GM20431 (cell line): ENCODE data around the gene LMTK3.
"Not testable (repeated sequence)": the region's sequence is repeated elsewhere in the genome, so short reads cannot be mapped to it uniquely, and the experiment has no call there.

ENCODE experiments used
- in situ Hi-C: fragments of 300-500 bp; cut with MseI, MboI; formaldehyde crosslinking; loops from one replicate; pipeline ENCODE4 v1.15.0; 2020; ENCODE audit warnings: low sequenced_read_pairs; ENCODE audit not compliant: unreplicated experiment

The LMTK3 gene

GRCh38 chr19:48539503-48540096, 28.0 kb upstream of the LMTK3 start:
- in situ Hi-C loops = no loop called here

GRCh38 chr19:48538057-48538456, 26.4 kb upstream of the LMTK3 start:
- in situ Hi-C loops = not testable (repeated sequence)

- in situ Hi-C loops = no loop called here
Observed at GRCh38 chr19:48537541-48537940, 25.9 kb upstream of the LMTK3 start.

- in situ Hi-C loops = no loop called here
Observed at GRCh38 chr19:48533770-48534169, 22.1 kb upstream of the LMTK3 start.

GRCh38 chr19:48530770-48531169, 19.1 kb upstream of the LMTK3 start:
- in situ Hi-C loops = no loop called here

GRCh38 chr19:48530066-48530720, 18.6 kb upstream of the LMTK3 start:
- in situ Hi-C loops = no loop called here

GRCh38 chr19:48529156-48529555, 17.5 kb upstream of the LMTK3 start:
- in situ Hi-C loops = no loop called here

GRCh38 chr19:48524732-48525131, 13.1 kb upstream of the LMTK3 start:
- in situ Hi-C loops = no loop called here

- in situ Hi-C loops = no loop called here
Observed at GRCh38 chr19:48524221-48524620, 12.6 kb upstream of the LMTK3 start.

GRCh38 chr19:48520134-48520533, 8.5 kb upstream of the LMTK3 start:
- in situ Hi-C loops = no loop called here

- in situ Hi-C loops = not testable (repeated sequence)
Observed at GRCh38 chr19:48519426-48519825, 7.8 kb upstream of the LMTK3 start.

- in situ Hi-C loops = no loop called here
Observed at GRCh38 chr19:48518207-48518606, 6.6 kb upstream of the LMTK3 start.

- in situ Hi-C loops = no loop called here
Observed at GRCh38 chr19:48516536-48516935, 4.9 kb upstream of the LMTK3 start.

- in situ Hi-C loops = no loop called here
Observed at GRCh38 chr19:48514123-48514458, 2.5 kb upstream of the LMTK3 start.

GRCh38 chr19:48513289-48514122, 1.9 kb upstream of the LMTK3 start:
- in situ Hi-C loops = no loop called here

- in situ Hi-C loops = no loop called here
Observed at GRCh38 chr19:48512504-48513288, 1.1 kb upstream of the LMTK3 start.

- in situ Hi-C loops = no loop called here
Observed at GRCh38 chr19:48511321-48511731, 309 bp downstream of the LMTK3 start.

- in situ Hi-C loops = no loop called here
Observed at GRCh38 chr19:48510421-48511268, 990 bp downstream of the LMTK3 start.

GRCh38 chr19:48509467-48510194, 2.0 kb downstream of the LMTK3 start:
- in situ Hi-C loops = no loop called here
